NT2/D1 (cell line): ENCODE results near the gene PCGF5.

ENCODE experiments used
- DNase-seq: peaks from one replicate; pipeline ENCODE4 v3.0.0-alpha.2; 2011; ENCODE audit warnings: low read depth, low spot score
- H3K27me3 ChIP-seq: 2 replicates; pipeline ENCODE4 v1.6.0; 2011; ENCODE audit warnings: mild to moderate bottlenecking; ENCODE audit not compliant: insufficient read length, insufficient read depth
- H3K36me3 ChIP-seq: 2 replicates; pipeline ENCODE4 v1.6.1; 2011; ENCODE audit warnings: mild to moderate bottlenecking, low read length, mixed read lengths; ENCODE audit not compliant: insufficient read depth, insufficient read length
- H3K4me1 ChIP-seq: 2 replicates; pipeline ENCODE4 v1.5.1; 2011; ENCODE audit not compliant: insufficient read depth, insufficient read length
- H3K4me3 ChIP-seq: 2 replicates; pipeline ENCODE4 v1.5.1; 2011; ENCODE audit warnings: low read depth; ENCODE audit not compliant: insufficient read length
- H3K9ac ChIP-seq: 2 replicates; pipeline ENCODE4 v1.6.0; 2011; ENCODE audit warnings: low read depth; ENCODE audit not compliant: insufficient read length
- H3K9me3 ChIP-seq: 2 replicates; pipeline ENCODE4 v1.5.1; 2011; ENCODE audit warnings: mild to moderate bottlenecking, low read length; ENCODE audit not compliant: insufficient read depth
- SUZ12 ChIP-seq: IDR thresholded peaks from 2 replicates; pipeline ENCODE4 v1.6.1; 2011; ENCODE audit not compliant: insufficient read length, insufficient read depth; ENCODE audit errors: extremely low read depth
- YY1 ChIP-seq: IDR thresholded peaks from 2 replicates; pipeline ENCODE4 v1.6.1; 2011; ENCODE audit not compliant: insufficient read length, insufficient read depth
- ZNF274 ChIP-seq: IDR thresholded peaks from 2 replicates; pipeline ENCODE4 v1.6.1; 2011; ENCODE audit warnings: mild to moderate bottlenecking, low read depth, low read length

The PCGF5 gene

GRCh38 chr10:91198781-91199180 lies 21.7 kb upstream of the PCGF5 start:
- Histone ChIP-seq H3K4me1 (no peaks in the 10 kb centered on the region), H3K36me3 (no peaks in the 10 kb centered on the region), H3K27me3 (no peaks in the 10 kb centered on the region), H3K9ac (no peak overlapping the region), H3K9me3 (no peaks in the 10 kb centered on the region; the same call in 1 of the 2 replicates), H3K4me3 (no peak overlapping the region)
- no peak for DNase-seq
- TF ChIP-seq SUZ12, result no peak
- no peak for TF ChIP-seq YY1
- no peak for TF ChIP-seq ZNF274

DNA sequence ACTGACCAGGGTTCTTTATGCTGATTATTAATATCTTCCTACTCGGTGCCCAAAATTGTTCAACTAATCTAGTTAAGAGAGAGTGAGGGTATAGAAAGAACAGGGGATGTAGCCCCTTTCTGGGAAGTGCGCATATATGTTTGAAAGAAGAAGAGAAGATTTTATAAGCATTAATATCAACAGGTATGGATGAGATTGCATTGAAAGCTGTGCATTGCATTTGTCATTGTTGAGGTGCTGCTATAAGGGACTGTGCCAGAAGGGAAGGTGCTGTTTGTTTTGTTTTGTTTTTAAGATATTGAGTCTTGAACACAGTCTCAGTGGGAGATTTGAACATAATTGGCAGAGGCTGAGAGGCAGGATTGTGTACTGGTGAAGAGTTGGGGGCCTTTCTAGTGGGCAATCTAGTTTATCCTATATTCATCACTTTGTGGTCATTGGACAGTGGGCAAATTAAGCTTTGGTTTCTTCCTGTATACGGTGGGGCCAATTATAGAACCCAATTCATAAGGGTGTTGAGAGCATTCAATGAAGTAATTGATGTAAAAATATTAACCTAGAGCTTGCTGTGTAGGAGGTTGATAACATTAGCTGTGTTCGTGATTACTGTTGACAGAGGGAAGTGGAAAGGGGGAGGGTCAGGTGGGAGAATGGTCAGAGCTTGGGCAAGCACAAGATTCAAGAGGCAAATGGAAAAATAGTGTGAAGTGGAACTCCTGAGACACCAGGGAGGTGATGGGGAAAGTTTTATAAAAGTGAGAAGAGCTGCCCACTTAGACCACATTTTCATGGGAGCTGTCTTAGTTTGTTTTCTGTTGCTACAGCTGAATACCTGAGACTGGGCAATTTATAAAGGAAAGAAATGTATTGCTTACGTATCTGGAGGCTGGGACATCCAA lies 19.9 kb upstream of the PCGF5 start:
- Histone ChIP-seq H3K4me3 (no peak overlapping the region), H3K9ac (no peak overlapping the region), H3K27me3 (no peaks in the 10 kb centered on the region), H3K4me1 (no peaks in the 10 kb centered on the region), H3K36me3 (no peaks in the 10 kb centered on the region), H3K9me3 (no peaks in the 10 kb centered on the region)
- TF ChIP-seq YY1 (no peak), ZNF274 (no peak), SUZ12 (no peak)
- DNase-seq, result no peak

DNA sequence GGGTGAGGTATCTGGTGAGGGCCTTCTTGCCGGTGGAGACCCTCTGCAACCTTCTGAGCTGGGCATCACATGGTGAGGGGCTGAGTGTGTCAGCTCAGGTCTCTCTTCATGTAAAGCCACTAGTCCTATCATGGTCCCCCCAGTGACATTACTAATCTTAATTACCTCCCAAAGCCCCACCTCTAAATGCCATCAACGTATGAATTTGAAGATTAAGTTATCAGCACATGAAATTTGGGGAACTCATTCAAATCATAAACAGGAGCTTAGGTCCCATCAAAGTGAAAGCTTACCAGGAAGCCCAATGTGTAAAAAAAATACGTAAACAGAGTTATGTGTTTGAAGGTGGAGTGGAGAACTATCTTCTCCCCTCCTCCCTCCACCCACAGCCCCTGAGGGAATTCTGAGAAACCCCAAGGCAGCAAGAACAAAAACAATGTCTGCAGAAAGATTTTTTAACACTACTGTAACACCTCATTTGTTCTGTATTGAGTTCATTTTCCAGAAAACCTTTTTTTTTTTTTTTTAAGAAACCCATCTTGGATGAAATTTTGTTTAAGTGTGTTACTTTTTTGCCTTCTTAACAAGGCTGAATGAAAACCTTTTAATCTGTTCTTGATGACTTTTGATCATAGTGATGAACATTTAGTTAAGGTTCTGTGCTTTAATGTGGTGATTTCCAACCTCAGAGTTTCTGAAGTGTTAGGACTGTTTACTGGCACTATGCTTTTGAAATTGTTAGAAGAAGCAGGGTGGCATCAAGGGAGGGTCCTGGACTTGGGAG lies 19.1 kb upstream of the PCGF5 start:
- no peak overlapping the region for H3K9ac ChIP-seq
- DNase-seq, result no peak
- no peaks in the 10 kb centered on the region for H3K9me3 ChIP-seq
- no peaks in the 10 kb centered on the region for H3K4me1 ChIP-seq
- H3K36me3 ChIP-seq, result no peaks in the 10 kb centered on the region
- H3K27me3 ChIP-seq, result no peaks in the 10 kb centered on the region
- H3K4me3 ChIP-seq, result no peak overlapping the region
- no peak for TF ChIP-seq SUZ12
- no peak for TF ChIP-seq YY1
- TF ChIP-seq ZNF274, result no peak

- H3K9me3 ChIP-seq, result no peaks in the 10 kb centered on the region
- DNase-seq, result no peak
- H3K36me3 ChIP-seq, result no peaks in the 10 kb centered on the region
- no peak overlapping the region for H3K4me3 ChIP-seq
- TF ChIP-seq ZNF274, result no peak
- TF ChIP-seq YY1, result no peak
- no peak for TF ChIP-seq SUZ12
- H3K4me1 ChIP-seq, result no peaks in the 10 kb centered on the region
- no peaks in the 10 kb centered on the region for H3K27me3 ChIP-seq
- H3K9ac ChIP-seq, result no peak overlapping the region
Observed at GRCh38 chr10:91206427-91206826, 14.0 kb upstream of the PCGF5 start.

DNA sequence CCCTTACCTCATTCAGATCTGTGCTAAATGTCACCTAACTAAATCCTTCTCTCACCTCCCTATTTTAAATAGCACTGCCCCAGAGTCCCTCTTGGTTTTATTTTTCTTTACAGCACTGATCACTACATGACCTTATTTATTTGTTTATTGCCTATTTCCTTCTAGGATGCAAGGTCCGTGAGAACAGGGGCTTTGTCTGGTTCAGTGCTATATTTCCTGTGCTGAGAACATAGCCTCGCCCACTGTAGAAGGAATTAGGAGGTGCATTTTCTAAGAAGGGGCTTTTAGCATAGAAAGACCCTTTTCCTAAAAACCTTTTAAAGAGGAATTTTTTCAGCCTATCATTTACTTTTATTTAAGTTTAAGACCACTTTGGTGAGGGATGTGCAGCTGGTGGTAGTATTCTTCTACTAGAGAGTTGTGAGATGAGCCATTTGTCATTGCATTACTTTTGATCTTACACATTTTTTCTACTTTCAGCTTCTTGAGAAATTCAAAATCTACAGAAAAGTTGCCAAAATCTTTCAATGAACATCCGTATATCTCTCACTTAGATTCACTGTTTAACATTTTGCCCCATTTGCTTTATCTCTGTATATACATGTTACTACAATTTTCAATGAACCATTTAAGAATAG lies 13.5 kb upstream of the PCGF5 start:
- Histone ChIP-seq H3K4me1 (no peaks in the 10 kb centered on the region), H3K36me3 (no peaks in the 10 kb centered on the region), H3K9ac (no peak overlapping the region), H3K9me3 (no peaks in the 10 kb centered on the region), H3K4me3 (no peak overlapping the region), H3K27me3 (no peaks in the 10 kb centered on the region)
- TF ChIP-seq ZNF274 (no peak), SUZ12 (no peak), YY1 (no peak)
- no peak for DNase-seq

GRCh38 chr10:91208642-91209041 lies 11.8 kb upstream of the PCGF5 start:
- no peak for DNase-seq
- Histone ChIP-seq H3K4me3 (no peak overlapping the region), H3K4me1 (no peaks in the 10 kb centered on the region), H3K9ac (no peak overlapping the region), H3K27me3 (no peaks in the 10 kb centered on the region), H3K9me3 (no peaks in the 10 kb centered on the region), H3K36me3 (no peaks in the 10 kb centered on the region)
- TF ChIP-seq SUZ12 (no peak), YY1 (no peak), ZNF274 (no peak)
